SK-N-SH treated with all-trans-retinoic acid at 6 μM for 48 hours (cell line): ENCODE measurements around the gene LYPD6B.

Experiments used
- ARNTL ChIP-seq: fragments of 450-650 bp; formaldehyde crosslinking; IDR thresholded peaks from 2 replicates; pipeline ENCODE4 v1.5.0; 2020; ENCODE audit warnings: low read depth, mild to moderate bottlenecking, moderate library complexity, borderline replicate concordance
- BACH2 ChIP-seq: fragments of 250-450 bp; sonication (Bioruptor Pico); IDR thresholded peaks from 2 replicates; pipeline ENCODE4 v1.9.0; 2021; ENCODE audit warnings: mild to moderate bottlenecking, borderline replicate concordance
- CREB5 ChIP-seq: fragments of 250-450 bp; sonication (Bioruptor Pico); IDR thresholded peaks from 2 replicates; pipeline ENCODE4 v1.5.1; 2020; ENCODE audit warnings: low read depth, mild to moderate bottlenecking, moderate library complexity
- CSRNP3 ChIP-seq: fragments of 250-450 bp; sonication (Bioruptor Pico); IDR thresholded peaks from 2 replicates; pipeline ENCODE4 v1.5.1; 2021; ENCODE audit warnings: mild to moderate bottlenecking, moderate library complexity
- ISL1 ChIP-seq: fragments of 250-450 bp; sonication (Bioruptor Pico); IDR thresholded peaks from 2 replicates; pipeline ENCODE4 v2.1.2; 2022; ENCODE audit warnings: mild to moderate bottlenecking, moderate library complexity
- PATZ1 ChIP-seq: fragments of 250-450 bp; sonication (Bioruptor Pico); IDR thresholded peaks from 2 replicates; pipeline ENCODE4 v1.8.0; 2020; ENCODE audit warnings: mild to moderate bottlenecking, moderate library complexity, borderline replicate concordance
- POU6F1 ChIP-seq: fragments of 250-450 bp; sonication (Bioruptor Pico); IDR thresholded peaks from 2 replicates; pipeline ENCODE4 v1.8.0; 2021; ENCODE audit warnings: low read depth, mild to moderate bottlenecking, moderate library complexity, borderline replicate concordance
- PPARA ChIP-seq: fragments of 250-450 bp; sonication (Bioruptor Pico); IDR thresholded peaks from 2 replicates; pipeline ENCODE4 v1.5.0; 2020; ENCODE audit warnings: mild to moderate bottlenecking, borderline replicate concordance
- RARB ChIP-seq: fragments of 250-450 bp; sonication (Bioruptor Pico); IDR thresholded peaks from 2 replicates; pipeline ENCODE4 v1.8.0; 2021; ENCODE audit warnings: mild to moderate bottlenecking, moderate library complexity
- TCF4 ChIP-seq: fragments of 250-450 bp; sonication (Bioruptor Pico); IDR thresholded peaks from 2 replicates; pipeline ENCODE4 v1.8.0; 2021; ENCODE audit warnings: mild to moderate bottlenecking, moderate library complexity, borderline replicate concordance
- TOX ChIP-seq: fragments of 250-450 bp; sonication (Bioruptor Pico); IDR thresholded peaks from 2 replicates; pipeline ENCODE4 v1.8.0; 2021; ENCODE audit warnings: mild to moderate bottlenecking, moderate library complexity, borderline replicate concordance
- TSHZ2 ChIP-seq: fragments of 250-450 bp; sonication (Bioruptor Pico); IDR thresholded peaks from 2 replicates; pipeline ENCODE4 v1.5.0; 2020; ENCODE audit warnings: mild to moderate bottlenecking, moderate library complexity
- ZC3H10 ChIP-seq: fragments of 250-450 bp; sonication (Bioruptor Pico); IDR thresholded peaks from 2 replicates; pipeline ENCODE4 v1.5.1; 2021; ENCODE audit warnings: mild to moderate bottlenecking, moderate library complexity
- ZFP30 ChIP-seq: fragments of 450-650 bp; formaldehyde crosslinking; IDR thresholded peaks from 2 replicates; pipeline ENCODE4 v1.5.0; 2022; ENCODE audit warnings: mild to moderate bottlenecking, moderate library complexity

- TF ChIP-seq ISL1 (CRISPR knock-in tag) (no peak), CREB5 (CRISPR knock-in tag) (no peak), TCF4 (no peak), PATZ1 (no peak), PPARA (CRISPR knock-in tag) (no peak), CSRNP3 (CRISPR knock-in tag) (no peak), TOX (CRISPR knock-in tag) (no peak), ZFP30 (no peak), ZC3H10 (CRISPR knock-in tag) (no peak), BACH2 (CRISPR knock-in tag) (no peak), POU6F1 (CRISPR knock-in tag) (no peak), ARNTL (CRISPR knock-in tag) (no peak), RARB (CRISPR knock-in tag) (no peak), TSHZ2 (CRISPR knock-in tag) (no peak)
These were observed 197.9 kb downstream of the LYPD6B start for GRCh38 chr2:149236410-149236809.
